Large intestine (tissue), 3 donors: Measurements from ENCODE around the gene PARD3. TPM values are rescaled to one million over a fixed set of nuclear protein-coding genes. Genes with fewer than 3 reads are reported as not detected.

Experiments used
- DNase-seq, 2 donors: peaks; one replicate each; pipeline versions ENCODE4 v3.0.0 to v3.0.0-alpha.2; 2013
- H3K27ac ChIP-seq: one replicate; pipeline ENCODE4 v1.5.1; 2013; ENCODE audit warnings: low read length
- H3K27me3 ChIP-seq: 2 replicates; pipeline ENCODE4 v1.6.1; 2013; ENCODE audit warnings: low read length; ENCODE audit not compliant: control insufficient read depth, insufficient read depth
- H3K36me3 ChIP-seq: 2 replicates; pipeline ENCODE4 v1.6.1; 2013; ENCODE audit warnings: low read length; ENCODE audit not compliant: control insufficient read depth, insufficient read depth
- H3K4me1 ChIP-seq: one replicate; pipeline ENCODE4 v1.6.1; 2013; ENCODE audit warnings: low read length; ENCODE audit not compliant: control insufficient read depth, insufficient read depth
- H3K4me3 ChIP-seq: one replicate; pipeline ENCODE4 v1.5.1; 2013; ENCODE audit warnings: low read length
- H3K9me3 ChIP-seq: one replicate; pipeline ENCODE4 v1.6.1; 2013; ENCODE audit warnings: mild to moderate bottlenecking, low read depth, low read length, moderate library complexity; ENCODE audit not compliant: control insufficient read depth
- WGBS: methylation state at CpG from one replicate; pipeline ENCODE4 v1.1.5; 2013; ENCODE audit warnings: low lambda C conversion rate; ENCODE audit not compliant: insufficient coverage; 5-methylcytosine and 5-hydroxymethylcytosine counted together
- polyA plus RNA-seq: library from polyadenylated mRNA; unstranded; fragments of 120-200 nt; gene quantifications from one replicate; pipeline ENCODE4 v1.2.1, GENCODE V29; 2013

Gene PARD3
- polyA plus RNA-seq, 1 donor = 25.5 TPM

GRCh38 chr10:34426041-34426440, 389.1 kb downstream of the PARD3 start:
- no peak for DNase-seq
- Histone ChIP-seq H3K36me3 (no peaks in the 10 kb centered on the region), H3K4me1 (no peaks in the 10 kb centered on the region), H3K27ac (no peak overlapping the region), H3K9me3 (no peaks in the 10 kb centered on the region), H3K27me3 (no peaks in the 10 kb centered on the region), H3K4me3 (no peak overlapping the region)
- 88% methylated on average over 3 of the region's 3 CpGs for WGBS

GRCh38 chr10:34423673-34424625, 391.1 kb downstream of the PARD3 start:
- H3K4me3 ChIP-seq = no peak overlapping the region
- no peaks in the 10 kb centered on the region for H3K36me3 ChIP-seq
- H3K27me3 ChIP-seq = no peaks in the 10 kb centered on the region
- no peaks in the 10 kb centered on the region for H3K4me1 ChIP-seq
- no peak overlapping the region for H3K27ac ChIP-seq
- DNase-seq = no peak
- H3K9me3 ChIP-seq = no peaks in the 10 kb centered on the region
- WGBS = 73% methylated on average over 2 of the region's 5 CpGs

GRCh38 chr10:34420795-34421194, 394.3 kb downstream of the PARD3 start:
- WGBS = no CpG with 5 or more reads among the region's 1 CpG
- no peaks in the 10 kb centered on the region for H3K4me1 ChIP-seq
- no peak overlapping the region for H3K4me3 ChIP-seq
- H3K27ac ChIP-seq = no peak overlapping the region
- no peaks in the 10 kb centered on the region for H3K27me3 ChIP-seq
- DNase-seq = no peak
- H3K9me3 ChIP-seq = no peaks in the 10 kb centered on the region
- H3K36me3 ChIP-seq = no peaks in the 10 kb centered on the region

GRCh38 chr10:34420273-34420672, 394.8 kb downstream of the PARD3 start:
- no peak for DNase-seq
- Histone ChIP-seq H3K4me1 (no peaks in the 10 kb centered on the region), H3K36me3 (no peaks in the 10 kb centered on the region), H3K27ac (no peak overlapping the region), H3K9me3 (no peaks in the 10 kb centered on the region), H3K4me3 (no peak overlapping the region), H3K27me3 (no peaks in the 10 kb centered on the region)
- WGBS = 85% methylated on average over 2 of the region's 3 CpGs

- WGBS = 92% methylated on average over 2 of the region's 4 CpGs
- Histone ChIP-seq H3K27ac (no peak overlapping the region), H3K4me3 (no peak overlapping the region), H3K9me3 (no peaks in the 10 kb centered on the region), H3K27me3 (no peaks in the 10 kb centered on the region), H3K4me1 (no peaks in the 10 kb centered on the region), H3K36me3 (no peaks in the 10 kb centered on the region)
- no peak for DNase-seq
Measured at GRCh38 chr10:34415039-34415438, 400.1 kb downstream of the PARD3 start.

- Histone ChIP-seq H3K36me3 (no peaks in the 10 kb centered on the region), H3K9me3 (no peaks in the 10 kb centered on the region)
- 38% methylated on average over 2 of the region's 11 CpGs for WGBS
Measured at GRCh38 chr10:34413756-34414587, 401.1 kb downstream of the PARD3 start.

GRCh38 chr10:34413214-34413613, 401.9 kb downstream of the PARD3 start:
- DNase-seq = no peak
- H3K27ac ChIP-seq = no peak overlapping the region
- no peaks in the 10 kb centered on the region for H3K36me3 ChIP-seq
- H3K4me3 ChIP-seq = no peak overlapping the region
- H3K9me3 ChIP-seq = no peaks in the 10 kb centered on the region
- no peaks in the 10 kb centered on the region for H3K27me3 ChIP-seq
- no peaks in the 10 kb centered on the region for H3K4me1 ChIP-seq
- WGBS = 86% methylated on average over 1 of the region's 3 CpGs

More at GRCh38 chr10:34413756-34414587, 401.1 kb downstream of the PARD3 start:
- Histone ChIP-seq H3K27ac (no peak overlapping the region), H3K4me3 (no peak overlapping the region), H3K4me1 (no peaks in the 10 kb centered on the region), H3K27me3 (no peaks in the 10 kb centered on the region)
- no peak for DNase-seq

- DNase-seq = no peak
- Histone ChIP-seq H3K27me3 (no peaks in the 10 kb centered on the region), H3K4me1 (no peaks in the 10 kb centered on the region), H3K27ac (no peak overlapping the region), H3K4me3 (no peak overlapping the region), H3K36me3 (no peaks in the 10 kb centered on the region), H3K9me3 (no peaks in the 10 kb centered on the region)
- WGBS = 67% methylated on average over 1 of the region's 3 CpGs
Measured at GRCh38 chr10:34408956-34409355, 406.1 kb downstream of the PARD3 start.

- H3K9me3 ChIP-seq = no peaks in the 10 kb centered on the region
- H3K27ac ChIP-seq = no peak overlapping the region
- no peak for DNase-seq
- H3K36me3 ChIP-seq = no peaks in the 10 kb centered on the region
- H3K4me3 ChIP-seq = no peak overlapping the region
- H3K27me3 ChIP-seq = no peaks in the 10 kb centered on the region
- H3K4me1 ChIP-seq = no peaks in the 10 kb centered on the region
- 90% methylated on average over 2 of the region's 2 CpGs for WGBS
Measured at GRCh38 chr10:34408381-34408780, 406.7 kb downstream of the PARD3 start.

- 80% methylated on average over 1 of the region's 7 CpGs for WGBS
- no peak for DNase-seq
- Histone ChIP-seq H3K4me3 (no peak overlapping the region), H3K27ac (no peak overlapping the region), H3K27me3 (no peaks in the 10 kb centered on the region), H3K4me1 (no peaks in the 10 kb centered on the region), H3K36me3 (no peaks in the 10 kb centered on the region), H3K9me3 (no peaks in the 10 kb centered on the region)
Measured at GRCh38 chr10:34407324-34407805, 407.7 kb downstream of the PARD3 start.
